ENCODE measurements around the gene PPIG. TPM values are rescaled to one million over a fixed set of nuclear protein-coding genes. Genes with fewer than 3 reads are reported as not detected.
"Not testable (repeated sequence)": the region's sequence is repeated elsewhere in the genome, so short reads cannot be mapped to it uniquely, and the experiment has no call there.

The PPIG gene
- 10 to 100 TPM; 27.9 to 70.7 (median 34.9) TPM for polyA plus RNA-seq

DNA sequence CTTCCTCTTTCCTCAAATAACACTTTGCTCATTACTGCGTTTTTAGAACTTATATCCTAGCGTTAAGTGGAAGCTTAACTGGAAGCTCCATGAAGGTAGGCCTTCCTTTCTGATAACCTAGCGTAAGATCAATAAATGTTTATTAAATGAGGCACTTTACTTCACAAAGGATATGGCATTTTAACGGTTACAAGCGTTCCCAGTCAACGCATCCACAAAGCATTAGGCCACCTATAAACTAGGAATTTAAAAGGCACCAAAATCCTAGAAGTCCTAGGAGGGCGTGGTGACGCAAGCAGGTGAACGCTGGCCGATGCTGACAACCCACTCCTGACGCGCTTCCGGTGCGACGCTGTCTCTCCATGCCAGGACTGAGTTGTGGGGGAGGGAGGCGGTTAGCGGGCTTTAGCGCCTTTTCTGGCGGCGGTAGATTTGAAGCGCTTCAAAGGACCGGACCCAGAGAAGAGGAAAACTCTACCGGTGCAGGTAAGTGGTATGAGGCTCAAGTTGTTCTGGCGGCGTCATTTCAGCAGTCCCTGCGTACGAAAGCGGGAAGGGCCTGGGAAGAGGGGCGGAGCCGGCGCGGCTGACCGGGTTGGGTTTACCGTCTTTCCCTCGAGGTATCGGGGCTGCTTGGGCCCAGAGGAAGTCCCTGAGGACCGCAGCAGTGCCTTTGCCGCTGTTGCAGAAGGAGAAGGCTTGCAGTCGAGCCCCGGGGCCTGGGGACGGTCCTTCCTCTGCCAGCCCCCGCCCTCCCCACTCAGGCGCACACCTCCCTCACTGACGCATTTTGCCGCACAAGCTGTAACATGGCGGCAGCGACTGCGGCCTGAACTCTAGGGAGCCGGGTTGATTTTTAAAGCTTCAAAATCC lies at the start of gene PPIG:
Gene PPIG, plus strand, starts transcription at position 347 of the 873 bp plus-strand sequence. CDS start 19,691 bp downstream, outside the sequence.
- DNase-seq: peak; percentile 89 to 90 (median 90)
- peak within 1 kb of the TSS; percentile 91 to 99 (median 98) for H3K4me3 Mint-ChIP-seq
- H3K27ac Mint-ChIP-seq: peak within 1 kb of the TSS; percentile 99 to 100 (median 99)
- peaks cover 34 to 46% of the 10 kb centered on the region in 2 donors for H3K4me1 Mint-ChIP-seq
- H3K9me3 Mint-ChIP-seq: no peaks in the 10 kb centered on the region
- H3K36me3 Mint-ChIP-seq: no peaks in the 10 kb centered on the region
- H3K27me3 Mint-ChIP-seq (ENCODE audit: low read depth in 3 of 3): peaks cover 5 to 16% (median 14%) of the 10 kb centered on the region in 3 donors

DNA sequence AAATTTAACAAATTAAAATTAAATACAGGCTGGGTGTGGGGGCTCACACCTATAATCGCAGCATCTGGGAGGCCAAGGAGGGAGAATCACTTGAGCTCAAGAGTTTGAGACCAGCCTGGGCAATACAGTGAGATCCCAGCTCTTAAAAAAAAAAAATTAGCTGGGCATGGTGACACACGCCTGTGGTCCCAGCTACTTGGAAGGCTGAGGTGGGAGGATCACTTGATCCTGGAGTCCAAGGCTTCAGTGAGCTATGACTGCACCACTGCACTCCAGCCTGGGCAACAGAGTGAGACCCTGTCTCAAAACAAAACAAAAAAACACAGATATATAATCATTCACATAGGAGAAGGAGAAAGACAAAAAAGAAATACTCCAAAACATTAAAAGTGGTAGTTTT lies 44.7 kb upstream of the PPIG start:
- H3K9me3 Mint-ChIP-seq; H3K27ac Mint-ChIP-seq; H3K4me1 Mint-ChIP-seq; H3K27me3 Mint-ChIP-seq (ENCODE audit: low read depth in 3 of 3); DNase-seq; H3K4me3 Mint-ChIP-seq: not testable (repeated sequence)
- peaks cover 6 to 34% (median 29%) of the 10 kb centered on the region in 3 donors for H3K36me3 Mint-ChIP-seq

DNA sequence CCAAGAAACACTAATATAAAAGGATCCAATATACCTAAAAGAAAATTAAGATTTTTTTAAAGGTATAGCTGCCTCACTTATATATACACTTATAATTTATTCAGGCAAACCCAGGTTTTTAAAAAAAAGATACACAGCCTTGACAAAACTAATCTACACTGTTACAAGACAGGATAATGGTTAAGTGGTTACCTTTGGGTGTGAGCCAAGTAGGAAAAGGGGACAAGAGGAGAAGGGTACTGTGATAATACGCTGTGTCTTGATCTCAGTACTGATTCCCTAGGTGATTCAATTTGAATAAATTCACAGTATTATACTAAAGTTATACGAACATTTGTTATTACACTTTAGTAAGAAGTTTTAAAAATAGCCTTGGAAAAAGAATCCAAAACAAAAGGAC lies 44.0 kb upstream of the PPIG start:
- no peaks in the 10 kb centered on the region for H3K4me1 Mint-ChIP-seq
- no peak for DNase-seq
- H3K36me3 Mint-ChIP-seq: peaks cover 6 to 36% (median 30%) of the 10 kb centered on the region in 3 donors
- H3K27me3 Mint-ChIP-seq (ENCODE audit: low read depth in 3 of 3): no peaks in the 10 kb centered on the region
- H3K27ac Mint-ChIP-seq: no peak overlapping the region
- no peak overlapping the region for H3K4me3 Mint-ChIP-seq
- no peaks in the 10 kb centered on the region for H3K9me3 Mint-ChIP-seq

- no peak for DNase-seq
- H3K27me3 Mint-ChIP-seq (ENCODE audit: low read depth in 3 of 3): no peaks in the 10 kb centered on the region
- no peak overlapping the region for H3K27ac Mint-ChIP-seq
- H3K36me3 Mint-ChIP-seq: peaks cover 11 to 32% (median 31%) of the 10 kb centered on the region in 3 donors
- no peak overlapping the region for H3K4me3 Mint-ChIP-seq
- no peaks in the 10 kb centered on the region for H3K9me3 Mint-ChIP-seq
- H3K4me1 Mint-ChIP-seq: no peaks in the 10 kb centered on the region
Measured at GRCh38 chr2:169542433-169542832, 41.7 kb upstream of the PPIG start.

DNA sequence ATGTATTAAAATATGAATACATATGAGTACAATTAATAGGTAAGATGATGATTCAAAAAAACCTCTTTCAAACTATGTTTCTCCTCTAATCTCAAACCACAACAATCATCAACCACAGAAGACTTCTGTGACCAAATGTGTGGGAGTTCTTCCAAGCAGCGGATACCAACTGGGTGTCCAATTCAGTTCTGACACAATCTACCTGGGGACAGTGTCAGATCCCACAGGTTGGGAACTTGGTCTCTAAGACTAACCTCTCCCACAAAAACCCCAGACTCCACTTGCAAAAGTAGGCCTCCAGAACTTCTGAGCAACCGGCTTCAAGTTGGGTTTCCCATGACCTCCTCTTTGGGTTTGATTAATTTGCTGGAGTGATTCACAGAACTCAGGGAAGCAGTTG lies 37.4 kb upstream of the PPIG start:
- no peaks in the 10 kb centered on the region for H3K4me1 Mint-ChIP-seq
- no peak overlapping the region for H3K27ac Mint-ChIP-seq
- H3K27me3 Mint-ChIP-seq (ENCODE audit: low read depth in 3 of 3): no peaks in the 10 kb centered on the region
- no peak for DNase-seq
- H3K36me3 Mint-ChIP-seq: peaks cover 11 to 33% (median 29%) of the 10 kb centered on the region in 3 donors
- no peaks in the 10 kb centered on the region for H3K9me3 Mint-ChIP-seq
- no peak overlapping the region for H3K4me3 Mint-ChIP-seq

GRCh38 chr2:169561364-169561763 lies 22.8 kb upstream of the PPIG start:
- Mint-ChIP-seq H3K36me3 (peaks cover 3 to 7% (median 4%) of the 10 kb centered on the region in 3 donors), H3K27ac (peak overlapping the region in 3 of 6 donors; percentile 73 to 89 (median 83)), H3K27me3 (ENCODE audit: low read depth in 3 of 3) (peaks cover 15 to 18% (median 17%) of the 10 kb centered on the region in 3 donors), H3K9me3 (peaks cover 0 to 3% (median 0%) of the 10 kb centered on the region in 6 donors), H3K4me3 (no peak overlapping the region), H3K4me1 (no peaks in the 10 kb centered on the region)
- DNase-seq: no peak

DNA sequence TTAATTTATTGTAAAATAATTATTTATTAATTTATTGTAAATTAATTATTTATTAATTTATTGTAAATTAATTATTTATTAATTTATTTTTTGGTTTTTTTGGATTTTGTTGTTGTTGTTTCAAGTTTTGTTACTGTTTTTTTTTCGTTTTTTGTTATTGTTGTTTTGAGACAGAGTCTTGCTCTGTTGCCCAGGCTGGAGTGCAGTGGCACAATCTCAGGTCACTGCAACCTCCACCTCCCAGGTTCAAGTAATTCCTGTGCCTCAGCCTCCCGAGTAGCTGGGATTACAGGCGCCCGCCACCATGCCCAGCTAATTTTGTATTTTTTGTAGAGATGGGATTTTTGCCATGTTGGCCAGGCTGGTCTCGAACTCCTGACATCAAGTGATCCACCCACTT lies 22.1 kb upstream of the PPIG start:
- H3K27ac Mint-ChIP-seq: peak overlapping the region in 3 of 6 donors; percentile 57 to 91 (median 65)
- H3K9me3 Mint-ChIP-seq, H3K4me1 Mint-ChIP-seq, DNase-seq, H3K36me3 Mint-ChIP-seq: not testable (repeated sequence)
- H3K27me3 Mint-ChIP-seq (ENCODE audit: low read depth in 3 of 3): peaks cover 15 to 18% (median 17%) of the 10 kb centered on the region in 3 donors
- peak overlapping the region in 1 of 5 donors; percentile 11 for H3K4me3 Mint-ChIP-seq

- H3K27me3 Mint-ChIP-seq (ENCODE audit: low read depth in 3 of 3): peaks cover 15 to 18% (median 17%) of the 10 kb centered on the region in 3 donors
- H3K4me3 Mint-ChIP-seq: peak overlapping the region in 1 of 5 donors; percentile 11
- peaks cover 0 to 3% (median 0%) of the 10 kb centered on the region in 6 donors for H3K9me3 Mint-ChIP-seq
- no peaks in the 10 kb centered on the region for H3K4me1 Mint-ChIP-seq
- peak overlapping the region in 3 of 6 donors; percentile 57 to 91 (median 65) for H3K27ac Mint-ChIP-seq
- no peak for DNase-seq
- peaks cover 3 to 7% (median 7%) of the 10 kb centered on the region in 3 donors for H3K36me3 Mint-ChIP-seq
Measured at GRCh38 chr2:169562519-169562918, 21.6 kb upstream of the PPIG start.

GRCh38 chr2:169565686-169566085 lies 18.5 kb upstream of the PPIG start:
- no peak overlapping the region for H3K4me3 Mint-ChIP-seq
- H3K36me3 Mint-ChIP-seq: peaks cover 3 to 16% (median 12%) of the 10 kb centered on the region in 3 donors

GRCh38 chr2:169569948-169570347 lies 14.2 kb upstream of the PPIG start:
- Mint-ChIP-seq H3K4me1 (peaks cover 16 to 17% of the 10 kb centered on the region in 2 donors), H3K9me3 (peaks cover 0 to 3% (median 0%) of the 10 kb centered on the region in 6 donors), H3K36me3 (peaks cover 0 to 16% (median 12%) of the 10 kb centered on the region in 3 donors), H3K4me3 (no peak overlapping the region), H3K27ac (peak overlapping the region in 2 of 6 donors; percentile 8 to 33), H3K27me3 (ENCODE audit: low read depth in 3 of 3) (no peaks in the 10 kb centered on the region)
- DNase-seq: no peak

More at GRCh38 chr2:169565686-169566085, 18.5 kb upstream of the PPIG start:
- H3K27ac Mint-ChIP-seq: no peak overlapping the region
- DNase-seq: no peak
- H3K4me1 Mint-ChIP-seq: peaks cover 0 to 4% of the 10 kb centered on the region in 2 donors
- H3K9me3 Mint-ChIP-seq: peaks cover 0 to 3% (median 0%) of the 10 kb centered on the region in 6 donors
- peaks cover 11 to 15% (median 15%) of the 10 kb centered on the region in 3 donors for H3K27me3 Mint-ChIP-seq (ENCODE audit: low read depth in 3 of 3)

- H3K4me1 Mint-ChIP-seq: peaks cover 16 to 17% of the 10 kb centered on the region in 2 donors
- H3K36me3 Mint-ChIP-seq: peaks cover 0 to 12% (median 12%) of the 10 kb centered on the region in 3 donors
- not testable (repeated sequence) for H3K4me3 Mint-ChIP-seq; H3K27me3 Mint-ChIP-seq (ENCODE audit: low read depth in 3 of 3); H3K9me3 Mint-ChIP-seq; DNase-seq; H3K27ac Mint-ChIP-seq
Measured at GRCh38 chr2:169570752-169571151, 13.4 kb upstream of the PPIG start.

- no peak overlapping the region for H3K4me3 Mint-ChIP-seq
Measured at GRCh38 chr2:169571571-169571970, 12.6 kb upstream of the PPIG start.

GRCh38 chr2:169572189-169572588 lies 12.0 kb upstream of the PPIG start:
- Mint-ChIP-seq H3K4me3 (no peak overlapping the region), H3K4me1 (peaks cover 16 to 17% of the 10 kb centered on the region in 2 donors), H3K36me3 (peaks cover 0 to 10% (median 9%) of the 10 kb centered on the region in 3 donors), H3K27ac (no peak overlapping the region), H3K9me3 (no peaks in the 10 kb centered on the region), H3K27me3 (ENCODE audit: low read depth in 3 of 3) (no peaks in the 10 kb centered on the region)
- DNase-seq: no peak

More at GRCh38 chr2:169571571-169571970, 12.6 kb upstream of the PPIG start:
- peaks cover 0 to 12% (median 9%) of the 10 kb centered on the region in 3 donors for H3K36me3 Mint-ChIP-seq
- H3K9me3 Mint-ChIP-seq: no peaks in the 10 kb centered on the region
- DNase-seq: no peak
- no peaks in the 10 kb centered on the region for H3K27me3 Mint-ChIP-seq (ENCODE audit: low read depth in 3 of 3)
- H3K27ac Mint-ChIP-seq: no peak overlapping the region
- peaks cover 16 to 17% of the 10 kb centered on the region in 2 donors for H3K4me1 Mint-ChIP-seq

DNA sequence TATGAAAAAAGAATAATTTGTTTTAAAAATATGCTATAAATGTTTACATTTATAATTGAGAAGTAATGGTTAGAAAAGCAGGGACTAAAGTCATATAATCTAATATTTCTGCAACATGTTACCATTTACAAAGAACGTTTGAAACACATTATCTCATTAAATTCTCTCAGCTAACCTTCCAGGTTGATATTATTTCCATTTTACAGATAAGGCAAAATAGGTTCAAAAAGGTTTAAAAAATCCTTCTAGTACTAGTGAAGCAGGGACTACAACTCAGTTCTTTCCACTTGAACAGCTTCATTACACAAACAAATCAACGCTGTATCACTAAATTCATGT lies 11.4 kb upstream of the PPIG start:
- Mint-ChIP-seq H3K4me3 (peak overlapping the region; percentile 96 to 98 (median 97)), H3K27ac (peak overlapping the region; percentile 87 to 96 (median 92))

More for the DNA sequence above, 11.4 kb upstream of the PPIG start:
- H3K4me1 Mint-ChIP-seq: peaks cover 16 to 17% of the 10 kb centered on the region in 2 donors
- DNase-seq: no peak
- H3K36me3 Mint-ChIP-seq: peaks cover 0 to 9% (median 9%) of the 10 kb centered on the region in 3 donors
- no peaks in the 10 kb centered on the region for H3K9me3 Mint-ChIP-seq
- no peaks in the 10 kb centered on the region for H3K27me3 Mint-ChIP-seq (ENCODE audit: low read depth in 3 of 3)

Measured in immature natural killer cell (primary cell).